Smooth muscle cell of the pulmonary artery (primary cell): ENCODE measurements around the gene ANKRD36. TPM values are rescaled to one million over a fixed set of nuclear protein-coding genes. Genes with fewer than 3 reads are reported as not detected.

ENCODE experiments used
- total RNA-seq: library from RNA; depleted of rRNA; stranded (reverse); fragments of >200 nt; gene quantifications from 2 replicates; pipeline ENCODE4 v1.2.3, GENCODE V29; 2014

Gene ANKRD36
- total RNA-seq = 26.0 and 48.6 TPM in 2 replicates

GRCh38 chr2:97113050-97113881 lies at the start of gene ANKRD36:
Gene ANKRD36, plus strand, starts transcription at chr2:97113153. Its CDS starts 587 bp downstream, at chr2:97113740.

GRCh38 chr2:97094772-97095611 lies 18.0 kb upstream of the ANKRD36 start, which contains the start of gene FAHD2B:
Gene FAHD2B, minus strand, starts transcription at chr2:97094882. Its CDS starts 3,176 bp downstream, at chr2:97091706.

Other genes with a start within 250 kb of the ANKRD36 start
- 22.4 and 27.3 TPM in 2 replicates for gene SEMA4C, start 243.1 kb upstream of the ANKRD36 start, total RNA-seq
- gene FAM178B, start 126.6 kb upstream of the ANKRD36 start, total RNA-seq = not detected in 2 replicates
- gene FAHD2B, start 18.3 kb upstream of the ANKRD36 start, total RNA-seq = 3.7 and 7.4 TPM in 2 replicates